Smooth muscle cell (in vitro differentiated cells): ENCODE results near the gene BMS1. TPM values are rescaled to one million over a fixed set of nuclear protein-coding genes. Genes with fewer than 3 reads are reported as not detected.

ENCODE experiments used
- DNase-seq: peaks from one replicate; lab custom pipeline; 2025; ENCODE audit not compliant: unreplicated experiment; lab: John Stamatoyannopoulos, UW
- H2AFZ ChIP-seq: fragments of 200-600 bp; sonication (generic); 2 replicates; pipeline ENCODE4 v1.6.0; 2016; ENCODE audit warnings: antibody characterized with exemption, low read depth, mild to moderate bottlenecking
- H3F3A ChIP-seq: fragments of 200-600 bp; sonication (generic); 2 replicates; pipeline ENCODE4 v1.6.0; 2017; ENCODE audit warnings: antibody characterized with exemption, low read depth
- H3K27ac ChIP-seq: fragments of 200-600 bp; sonication (generic); 2 replicates; pipeline ENCODE4 v1.5.1; 2016; ENCODE audit warnings: low read depth, mild to moderate bottlenecking
- H3K27me3 ChIP-seq: fragments of 200-600 bp; sonication (generic); 2 replicates; pipeline ENCODE4 v1.6.1; 2016; ENCODE audit warnings: low read depth, mild to moderate bottlenecking
- H3K36me3 ChIP-seq: fragments of 200-600 bp; sonication (generic); 2 replicates; pipeline ENCODE4 v1.5.1; 2016; ENCODE audit warnings: low read depth
- H3K4me1 ChIP-seq: fragments of 200-600 bp; sonication (generic); 2 replicates; pipeline ENCODE4 v1.5.1; 2016; ENCODE audit warnings: low read depth
- H3K4me2 ChIP-seq: fragments of 200-600 bp; sonication (generic); 2 replicates; pipeline ENCODE4 v1.6.0; 2016; ENCODE audit warnings: mild to moderate bottlenecking
- H3K4me3 ChIP-seq: fragments of 200-600 bp; sonication (generic); 2 replicates; pipeline ENCODE4 v1.5.1; 2016; ENCODE audit warnings: mild to moderate bottlenecking
- H3K79me2 ChIP-seq: fragments of 200-600 bp; sonication (generic); 2 replicates; pipeline ENCODE4 v1.6.0; 2016; ENCODE audit warnings: low read depth, mild to moderate bottlenecking
- H3K9ac ChIP-seq: fragments of 200-600 bp; sonication (generic); 2 replicates; pipeline ENCODE4 v1.6.0; 2016; ENCODE audit warnings: low read depth
- H3K9me3 ChIP-seq: fragments of 200-600 bp; sonication (generic); replicated peaks from 2 replicates; pipeline ENCODE4 v1.5.1; 2016; ENCODE audit warnings: low read depth
- H4K20me1 ChIP-seq: fragments of 200-600 bp; sonication (generic); 2 replicates; pipeline ENCODE4 v1.6.0; 2016; ENCODE audit warnings: low read depth
- WGBS: methylation state at CpG from one replicate; pipeline ENCODE4 v1.1.7; 2016; ENCODE audit warnings: low lambda C conversion rate; 5-methylcytosine and 5-hydroxymethylcytosine counted together
- polyA plus RNA-seq: library from polyadenylated mRNA; unstranded; fragments of >200 nt; fragmentation: Nextera tagmentation; extraction: Ambion mirVana; gene quantifications from 2 replicates; pipeline ENCODE4 v1.2.1, GENCODE V29; 2016
- total RNA-seq: library from RNA; depleted of rRNA; stranded (reverse); fragments of >200 nt; gene quantifications from 2 replicates; pipeline ENCODE4 v1.2.3, GENCODE V29; 2014
- TF ChIP-seq, protein P1 (sequence below): fragments of 200-600 bp; sonication (generic); IDR thresholded peaks from 2 replicates; pipeline ENCODE4 v1.5.1; 2017; ENCODE audit warnings: borderline replicate concordance, mild to moderate bottlenecking, antibody characterized with exemption; ENCODE audit not compliant: insufficient read depth, poor library complexity, severe bottlenecking

The BMS1 gene
- total and polyA plus RNA-seq, 2 experiments from 2014 or later = 14.9 to 17.5 TPM

DNA sequence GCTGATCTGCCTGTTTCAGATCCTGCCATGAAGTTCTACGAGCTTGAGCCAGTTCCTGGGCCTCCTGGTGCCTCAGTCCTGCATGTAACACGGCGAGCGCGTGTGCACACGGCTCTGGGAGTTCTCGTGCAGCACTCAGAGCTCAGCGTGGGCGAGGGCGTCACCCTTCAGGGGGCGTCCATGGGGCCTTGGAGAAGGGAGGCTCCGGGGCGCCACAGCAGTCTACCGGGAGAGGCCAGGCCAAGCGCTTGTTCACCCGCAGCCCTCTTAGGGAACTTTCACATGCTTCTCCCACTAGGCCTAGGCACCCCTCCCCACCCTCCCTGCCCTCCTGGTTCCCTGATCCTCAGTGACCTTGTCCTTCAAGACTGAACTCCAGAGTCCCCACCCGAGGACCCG, 83.1 kb downstream of the BMS1 start:
- Histone ChIP-seq H3K27me3 (peaks cover 16% of the 10 kb centered on the region), H3K36me3 (no peaks in the 10 kb centered on the region), H3K4me2 (no peak overlapping the region), H2AFZ (no peak overlapping the region), H3F3A (no peaks in the 10 kb centered on the region), H3K4me1 (no peaks in the 10 kb centered on the region), H3K27ac (no peak overlapping the region), H4K20me1 (no peaks in the 10 kb centered on the region), H3K4me3 (no peak overlapping the region), H3K79me2 (no peaks in the 10 kb centered on the region), H3K9me3 (no peaks in the 10 kb centered on the region), H3K9ac (no peak overlapping the region)
- TF ChIP-seq, protein P1, sequence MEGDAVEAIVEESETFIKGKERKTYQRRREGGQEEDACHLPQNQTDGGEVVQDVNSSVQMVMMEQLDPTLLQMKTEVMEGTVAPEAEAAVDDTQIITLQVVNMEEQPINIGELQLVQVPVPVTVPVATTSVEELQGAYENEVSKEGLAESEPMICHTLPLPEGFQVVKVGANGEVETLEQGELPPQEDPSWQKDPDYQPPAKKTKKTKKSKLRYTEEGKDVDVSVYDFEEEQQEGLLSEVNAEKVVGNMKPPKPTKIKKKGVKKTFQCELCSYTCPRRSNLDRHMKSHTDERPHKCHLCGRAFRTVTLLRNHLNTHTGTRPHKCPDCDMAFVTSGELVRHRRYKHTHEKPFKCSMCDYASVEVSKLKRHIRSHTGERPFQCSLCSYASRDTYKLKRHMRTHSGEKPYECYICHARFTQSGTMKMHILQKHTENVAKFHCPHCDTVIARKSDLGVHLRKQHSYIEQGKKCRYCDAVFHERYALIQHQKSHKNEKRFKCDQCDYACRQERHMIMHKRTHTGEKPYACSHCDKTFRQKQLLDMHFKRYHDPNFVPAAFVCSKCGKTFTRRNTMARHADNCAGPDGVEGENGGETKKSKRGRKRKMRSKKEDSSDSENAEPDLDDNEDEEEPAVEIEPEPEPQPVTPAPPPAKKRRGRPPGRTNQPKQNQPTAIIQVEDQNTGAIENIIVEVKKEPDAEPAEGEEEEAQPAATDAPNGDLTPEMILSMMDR = no peak
- WGBS = 88% methylated on average over 13 of the region's 18 CpGs
- DNase-seq = no peak

DNA sequence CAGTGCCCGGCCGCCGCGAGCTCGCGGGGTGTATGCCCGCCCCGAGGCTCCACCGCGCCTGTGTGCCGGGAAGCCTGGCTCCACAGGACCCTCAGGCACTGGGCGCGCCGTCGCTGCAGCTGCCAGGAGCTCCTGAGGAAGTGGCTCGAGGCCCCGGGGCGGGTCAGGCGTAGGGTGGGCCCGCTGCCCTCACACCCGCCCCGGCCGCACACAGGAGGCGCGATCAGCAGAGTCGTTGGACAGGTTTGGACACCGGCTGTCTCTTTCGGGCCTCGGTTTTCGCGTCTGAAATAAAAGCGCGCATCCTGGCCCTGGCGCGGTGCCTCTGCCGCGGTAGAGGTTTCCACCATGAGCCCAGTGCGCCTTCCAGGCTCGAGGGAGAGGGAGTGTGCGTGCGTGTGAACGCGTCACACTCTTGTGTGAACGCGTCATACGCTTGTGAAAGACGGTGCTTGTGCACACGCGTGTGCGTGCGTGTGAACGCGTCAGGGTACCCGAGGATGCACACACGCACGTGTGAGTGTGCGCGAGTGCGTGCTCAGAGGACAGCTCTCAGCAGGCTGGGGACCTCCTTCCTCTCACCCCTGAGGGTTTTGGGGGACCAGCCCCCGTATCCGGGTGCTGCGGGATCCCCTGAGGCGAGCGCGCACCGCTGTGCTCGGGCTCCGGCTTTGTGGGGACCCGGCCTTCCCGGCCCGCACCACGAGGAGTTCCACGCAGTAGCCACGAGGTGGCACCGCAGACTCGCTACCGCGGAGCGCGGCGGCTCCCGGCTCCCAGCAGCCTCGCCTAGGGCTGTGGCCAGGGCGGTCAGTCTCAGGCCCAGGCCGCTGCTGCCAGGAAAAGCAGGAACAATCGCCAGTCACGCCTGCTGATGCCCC, 83.8 kb downstream of the BMS1 start:
- peak; percentile 28 for DNase-seq
- Histone ChIP-seq H3F3A (no peaks in the 10 kb centered on the region), H3K4me1 (no peaks in the 10 kb centered on the region), H3K4me2 (peak overlapping the region; percentile 81), H3K9ac (no peak overlapping the region), H3K27me3 (peaks cover 12% of the 10 kb centered on the region), H3K4me3 (peak overlapping the region; percentile 26), H3K27ac (no peak overlapping the region), H2AFZ (no peak overlapping the region), H3K36me3 (no peaks in the 10 kb centered on the region), H3K79me2 (no peaks in the 10 kb centered on the region), H3K9me3 (no peaks in the 10 kb centered on the region), H4K20me1 (no peaks in the 10 kb centered on the region)
- TF ChIP-seq, protein P1 = peak; percentile 82
- 33% methylated on average over 63 of the region's 87 CpGs for WGBS

DNA sequence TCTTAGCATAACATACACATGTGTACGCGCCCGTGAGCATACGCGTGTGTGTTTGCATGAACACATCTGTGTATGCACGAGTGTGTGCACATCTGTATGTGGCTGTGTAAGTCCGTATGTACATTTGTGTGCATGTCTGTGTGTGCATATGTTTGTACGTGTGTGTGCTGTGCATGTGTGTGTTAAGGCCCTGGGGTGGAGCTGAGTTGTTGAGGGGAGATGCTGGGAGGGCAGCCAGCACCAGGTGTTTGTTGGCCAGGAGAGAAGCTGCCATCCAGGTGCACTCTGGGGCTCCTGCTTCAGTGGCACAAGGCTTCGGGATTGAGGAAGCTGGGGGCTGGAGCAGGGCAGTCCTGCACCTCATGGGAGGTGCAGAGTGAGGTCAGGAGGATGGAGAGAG, 85.0 kb downstream of the BMS1 start:
- H3K27me3 ChIP-seq = peaks cover 10% of the 10 kb centered on the region
- no peak overlapping the region for H3K9ac ChIP-seq
- H4K20me1 ChIP-seq = no peaks in the 10 kb centered on the region
- no peak for DNase-seq
- no peaks in the 10 kb centered on the region for H3K4me1 ChIP-seq
- H2AFZ ChIP-seq = no peak overlapping the region
- no peaks in the 10 kb centered on the region for H3F3A ChIP-seq
- H3K36me3 ChIP-seq = no peaks in the 10 kb centered on the region
- no peak overlapping the region for H3K4me3 ChIP-seq
- TF ChIP-seq, protein P1 = no peak
- 96% methylated on average over 9 of the region's 9 CpGs for WGBS
- no peak overlapping the region for H3K27ac ChIP-seq
- H3K4me2 ChIP-seq = no peak overlapping the region
- no peaks in the 10 kb centered on the region for H3K79me2 ChIP-seq
- H3K9me3 ChIP-seq = no peaks in the 10 kb centered on the region
